Activated CD4-positive, alpha-beta T cell treated with anti-CD3 and anti-CD28 coated beads, Interleukin-2, amount 10 ng/mL, durations not matched to agents 24 days and 14 days (primary cell): Measurements from ENCODE around the gene FXYD1. TPM values are rescaled to one million over a fixed set of nuclear protein-coding genes. Genes with fewer than 3 reads are reported as not detected.

Experiments
- DNase-seq: peaks from one replicate; pipeline ENCODE4 v3.0.0; 2022
- H3K27ac Mint-ChIP-seq: one replicate; pipeline ENCODE4 v1.8.0; 2022; ENCODE audit warnings: mild to moderate bottlenecking, mixed read lengths
- H3K27me3 Mint-ChIP-seq: one replicate; pipeline ENCODE4 v1.8.0; 2022; ENCODE audit warnings: mixed read lengths
- H3K36me3 Mint-ChIP-seq: one replicate; pipeline ENCODE4 v1.8.0; 2022; ENCODE audit warnings: low read depth, mild to moderate bottlenecking, mixed read lengths
- H3K4me1 Mint-ChIP-seq: one replicate; pipeline ENCODE4 v1.8.0; 2021; ENCODE audit warnings: mixed read lengths
- H3K4me3 Mint-ChIP-seq: one replicate; pipeline ENCODE4 v1.8.0; 2022; ENCODE audit warnings: mild to moderate bottlenecking, moderate library complexity, mixed read lengths
- H3K9me3 Mint-ChIP-seq: one replicate; pipeline ENCODE4 v1.8.0; 2021; ENCODE audit warnings: mixed read lengths
- intact Hi-C: fragments of 100-400 bp; cut with micrococcal nuclease; formaldehyde crosslinking; loops from one replicate; pipeline ENCODE4 v1.15.1; 2023
- total RNA-seq: library from RNA; stranded (reverse); gene quantifications from 2 replicates; pipeline ENCODE4 v1.2.3, GENCODE V29; 2022

Gene FXYD1
- total RNA-seq, 1 donor from 2014 or later, result 0.79 TPM

GRCh38 chr19:35136977-35137702 is 1.5 kb upstream of the FXYD1 start:
- no peaks in the 10 kb centered on the region for H3K36me3 Mint-ChIP-seq
- intact Hi-C loops, result no loop called here
- H3K27me3 Mint-ChIP-seq, result peaks cover 12% of the 10 kb centered on the region
- peaks cover 21% of the 10 kb centered on the region for H3K4me1 Mint-ChIP-seq
- H3K9me3 Mint-ChIP-seq, result peaks cover 9% of the 10 kb centered on the region
- no peak for DNase-seq
- H3K27ac Mint-ChIP-seq, result no peak overlapping the region
- no peak overlapping the region for H3K4me3 Mint-ChIP-seq

GRCh38 chr19:35140207-35140961 is 1.8 kb downstream of the FXYD1 start:
- Mint-ChIP-seq H3K9me3 (no peaks in the 10 kb centered on the region), H3K36me3 (no peaks in the 10 kb centered on the region), H3K4me3 (peak overlapping the region; percentile 43), H3K27me3 (peaks cover 23% of the 10 kb centered on the region), H3K4me1 (peaks cover 35% of the 10 kb centered on the region), H3K27ac (no peak overlapping the region)
- DNase-seq, result peak; percentile 61
- intact Hi-C loops, result no loop called here

- peak overlapping the region; percentile 83 for H3K27ac Mint-ChIP-seq
- peak overlapping the region; percentile 87 for H3K4me3 Mint-ChIP-seq
- H3K9me3 Mint-ChIP-seq, result no peaks in the 10 kb centered on the region
- peaks cover 23% of the 10 kb centered on the region for H3K27me3 Mint-ChIP-seq
- intact Hi-C loops, result loop anchor here (1.0 kb wide), 2 partner anchors 14 to 127 kb away; partner anchors contain the start of gene USF2
- peaks cover 31% of the 10 kb centered on the region for H3K4me1 Mint-ChIP-seq
- H3K36me3 Mint-ChIP-seq, result no peaks in the 10 kb centered on the region
- DNase-seq, result peak; percentile 97
Observed at GRCh38 chr19:35140962-35141836, 2.6 kb downstream of the FXYD1 start.

- Mint-ChIP-seq H3K4me3 (peak overlapping the region; percentile 87), H3K9me3 (no peaks in the 10 kb centered on the region), H3K36me3 (no peaks in the 10 kb centered on the region), H3K27me3 (peaks cover 22% of the 10 kb centered on the region), H3K27ac (peak overlapping the region; percentile 83), H3K4me1 (peaks cover 31% of the 10 kb centered on the region)
- DNase-seq, result peak; percentile 63
- intact Hi-C loops, result loop anchor here (1.0 kb wide), 2 partner anchors 13 to 126 kb away; partner anchors contain the start of gene USF2
Observed at GRCh38 chr19:35141837-35142605, 3.4 kb downstream of the FXYD1 start.

- peaks cover 17% of the 10 kb centered on the region for H3K27me3 Mint-ChIP-seq
- DNase-seq, result peak; percentile 92
- H3K9me3 Mint-ChIP-seq, result no peaks in the 10 kb centered on the region
- H3K36me3 Mint-ChIP-seq, result no peaks in the 10 kb centered on the region
- intact Hi-C loops, result no loop called here
- H3K4me3 Mint-ChIP-seq, result peak overlapping the region; percentile 87
- peaks cover 30% of the 10 kb centered on the region for H3K4me1 Mint-ChIP-seq
- no peak overlapping the region for H3K27ac Mint-ChIP-seq
Observed at GRCh38 chr19:35142606-35143230, 4.1 kb downstream of the FXYD1 start.

- Mint-ChIP-seq H3K36me3 (no peaks in the 10 kb centered on the region), H3K4me3 (peak within 1 kb of the TSS; percentile 87), H3K27ac (no peak within 1 kb of the TSS), H3K27me3 (peaks cover 17% of the 10 kb centered on the region), H3K9me3 (no peaks in the 10 kb centered on the region), H3K4me1 (peaks cover 30% of the 10 kb centered on the region)
- DNase-seq, result peak; percentile 67
- intact Hi-C loops, result no loop called here
Observed at GRCh38 chr19:35143231-35143715, 4.6 kb downstream of the FXYD1 start, which contains the start of gene FXYD7. Gene FXYD7 (plus strand): TSS chr19:35143255. CDS start chr19:35143334, 79 bp downstream.

- intact Hi-C loops, result no loop called here
- H3K27me3 Mint-ChIP-seq, result peaks cover 17% of the 10 kb centered on the region
- H3K4me3 Mint-ChIP-seq, result peak overlapping the region; percentile 0
- no peak overlapping the region for H3K27ac Mint-ChIP-seq
- H3K36me3 Mint-ChIP-seq, result no peaks in the 10 kb centered on the region
- H3K4me1 Mint-ChIP-seq, result peaks cover 30% of the 10 kb centered on the region
- no peak for DNase-seq
- H3K9me3 Mint-ChIP-seq, result no peaks in the 10 kb centered on the region
Observed at GRCh38 chr19:35143818-35144217, 5.2 kb downstream of the FXYD1 start.

- H3K9me3 Mint-ChIP-seq, result no peaks in the 10 kb centered on the region
- H3K36me3 Mint-ChIP-seq, result no peaks in the 10 kb centered on the region
- H3K4me1 Mint-ChIP-seq, result peaks cover 30% of the 10 kb centered on the region
- peaks cover 17% of the 10 kb centered on the region for H3K27me3 Mint-ChIP-seq
- H3K4me3 Mint-ChIP-seq, result no peak overlapping the region
- no peak for DNase-seq
- no peak overlapping the region for H3K27ac Mint-ChIP-seq
- intact Hi-C loops, result no loop called here
Observed at GRCh38 chr19:35144259-35144599, 5.6 kb downstream of the FXYD1 start.

- H3K4me1 Mint-ChIP-seq, result peaks cover 30% of the 10 kb centered on the region
- intact Hi-C loops, result no loop called here
- H3K4me3 Mint-ChIP-seq, result no peak overlapping the region
Observed at GRCh38 chr19:35144600-35145436, 6.2 kb downstream of the FXYD1 start.

GRCh38 chr19:35146746-35147459 is 8.3 kb downstream of the FXYD1 start:
- DNase-seq, result no peak
- Mint-ChIP-seq H3K27ac (no peak overlapping the region), H3K36me3 (no peaks in the 10 kb centered on the region), H3K4me3 (no peak overlapping the region), H3K4me1 (peaks cover 18% of the 10 kb centered on the region), H3K9me3 (no peaks in the 10 kb centered on the region), H3K27me3 (peaks cover 12% of the 10 kb centered on the region)
- intact Hi-C loops, result no loop called here

More at GRCh38 chr19:35144600-35145436, 6.2 kb downstream of the FXYD1 start:
- Mint-ChIP-seq H3K9me3 (no peaks in the 10 kb centered on the region), H3K27me3 (peaks cover 17% of the 10 kb centered on the region), H3K36me3 (no peaks in the 10 kb centered on the region), H3K27ac (no peak overlapping the region)
- peak; percentile 75 for DNase-seq

- H3K27ac Mint-ChIP-seq, result no peak overlapping the region
- intact Hi-C loops, result no loop called here
- peaks cover 9% of the 10 kb centered on the region for H3K27me3 Mint-ChIP-seq
- H3K9me3 Mint-ChIP-seq, result no peaks in the 10 kb centered on the region
- no peak for DNase-seq
- H3K4me1 Mint-ChIP-seq, result peaks cover 18% of the 10 kb centered on the region
- H3K4me3 Mint-ChIP-seq, result no peak overlapping the region
- H3K36me3 Mint-ChIP-seq, result peaks cover 2% of the 10 kb centered on the region
Observed at GRCh38 chr19:35149463-35149862, 10.8 kb downstream of the FXYD1 start.
